Ureter (tissue), 1 donor: ENCODE measurements around the gene CMTM1. TPM values are rescaled to one million over a fixed set of nuclear protein-coding genes. Genes with fewer than 3 reads are reported as not detected.
"Not testable (repeated sequence)": the region's sequence is repeated elsewhere in the genome, so short reads cannot be mapped to it uniquely, and the experiment has no call there.

Experiments
- DNase-seq: peaks from one replicate; pipeline ENCODE4 v3.0.0-alpha.2; 2020; ENCODE audit warnings: low spot score
- total RNA-seq: library from RNA; stranded (reverse); gene quantifications from one replicate; pipeline ENCODE4 v1.2.4, GENCODE V29; 2023
- donor health status: DM: yes; HTN: yes; CAD: no.

The CMTM1 gene
- total RNA-seq, 1 donor from 2014 or later, result 4.3 TPM

GRCh38 chr16:66614161-66614802 is 48.0 kb downstream of the CMTM1 start:
- DNase-seq, result no peak

- no peak for DNase-seq
Observed at GRCh38 chr16:66616169-66616568, 49.9 kb downstream of the CMTM1 start.

DNA sequence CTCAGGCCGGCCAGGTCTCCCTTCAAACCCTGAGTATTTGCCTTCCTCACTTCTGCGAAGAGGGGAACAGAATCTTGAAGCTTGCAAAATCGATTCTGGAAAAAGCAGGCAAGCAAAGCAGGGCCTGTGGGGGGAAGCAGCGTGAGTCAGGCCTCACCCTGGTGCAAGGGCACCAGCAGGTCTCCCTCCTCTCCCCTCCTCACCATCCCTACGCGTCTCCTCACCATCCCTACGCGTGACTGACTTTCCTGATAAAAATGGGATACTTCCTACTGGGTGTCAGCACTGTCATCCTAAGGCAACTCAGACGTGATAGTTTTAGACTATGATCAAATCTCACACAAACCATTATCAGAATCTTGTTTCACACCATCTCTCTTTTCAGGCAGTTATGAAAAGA is 50.4 kb downstream of the CMTM1 start:
- DNase-seq, result no peak

- DNase-seq, result no peak
Observed at GRCh38 chr16:66617010-66617434, 50.8 kb downstream of the CMTM1 start.

DNA sequence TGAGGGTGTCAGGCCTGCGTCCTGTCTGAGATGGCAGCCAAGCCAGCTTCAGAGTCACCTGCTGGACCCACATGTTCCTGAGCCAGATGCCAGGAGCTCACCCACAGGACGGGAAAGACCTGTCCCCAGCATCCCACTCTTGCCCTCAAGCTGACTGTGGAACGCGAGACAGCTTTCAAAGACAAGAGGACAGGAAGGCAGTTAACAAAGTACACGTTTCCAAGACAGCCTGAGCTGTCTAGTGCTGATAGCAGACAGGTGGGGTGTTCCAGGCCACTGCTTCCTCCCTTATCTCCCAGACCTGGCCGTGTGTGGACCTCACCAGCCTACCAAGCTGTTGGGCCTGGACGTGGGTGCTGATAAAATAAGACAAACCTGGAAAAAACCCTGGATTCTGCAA is 51.5 kb downstream of the CMTM1 start:
- no peak for DNase-seq

DNA sequence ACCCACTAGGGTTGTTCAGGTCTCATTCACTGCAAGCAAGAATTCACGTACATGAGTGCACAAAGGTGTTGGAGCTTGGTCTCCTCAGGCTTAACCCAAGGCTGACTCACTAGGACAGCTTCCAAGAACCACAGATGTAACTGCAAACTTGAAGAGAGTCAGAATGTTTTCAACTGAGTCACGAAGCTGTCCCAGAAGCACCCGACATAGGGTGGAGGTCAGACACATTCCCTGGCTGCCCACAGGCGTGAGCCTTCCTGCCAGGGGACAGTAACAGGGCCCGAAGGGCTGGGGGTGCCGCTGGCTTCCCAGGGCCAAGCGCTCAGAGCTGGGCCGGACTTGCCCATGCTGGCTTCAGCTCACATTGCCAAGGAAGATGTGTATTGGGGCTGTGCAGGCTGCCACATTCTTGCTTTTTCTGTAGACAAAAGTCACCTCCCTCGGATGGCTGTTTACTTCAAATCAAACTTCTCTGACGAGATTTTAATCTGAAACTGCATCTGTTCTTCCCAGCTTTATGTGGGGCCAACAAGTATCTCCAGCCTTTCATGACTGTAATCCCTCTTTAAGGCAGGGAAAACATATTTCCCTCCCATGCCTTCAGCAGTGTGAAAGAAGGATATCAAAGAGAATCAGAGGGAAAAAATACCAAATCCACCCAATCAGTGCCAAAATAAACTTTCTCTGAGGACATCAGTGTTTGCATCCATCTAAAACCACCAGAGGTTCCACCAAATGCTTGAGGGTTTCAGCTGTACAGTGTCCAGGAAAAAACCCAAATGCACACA is 52.5 kb downstream of the CMTM1 start:
- no peak for DNase-seq

DNA sequence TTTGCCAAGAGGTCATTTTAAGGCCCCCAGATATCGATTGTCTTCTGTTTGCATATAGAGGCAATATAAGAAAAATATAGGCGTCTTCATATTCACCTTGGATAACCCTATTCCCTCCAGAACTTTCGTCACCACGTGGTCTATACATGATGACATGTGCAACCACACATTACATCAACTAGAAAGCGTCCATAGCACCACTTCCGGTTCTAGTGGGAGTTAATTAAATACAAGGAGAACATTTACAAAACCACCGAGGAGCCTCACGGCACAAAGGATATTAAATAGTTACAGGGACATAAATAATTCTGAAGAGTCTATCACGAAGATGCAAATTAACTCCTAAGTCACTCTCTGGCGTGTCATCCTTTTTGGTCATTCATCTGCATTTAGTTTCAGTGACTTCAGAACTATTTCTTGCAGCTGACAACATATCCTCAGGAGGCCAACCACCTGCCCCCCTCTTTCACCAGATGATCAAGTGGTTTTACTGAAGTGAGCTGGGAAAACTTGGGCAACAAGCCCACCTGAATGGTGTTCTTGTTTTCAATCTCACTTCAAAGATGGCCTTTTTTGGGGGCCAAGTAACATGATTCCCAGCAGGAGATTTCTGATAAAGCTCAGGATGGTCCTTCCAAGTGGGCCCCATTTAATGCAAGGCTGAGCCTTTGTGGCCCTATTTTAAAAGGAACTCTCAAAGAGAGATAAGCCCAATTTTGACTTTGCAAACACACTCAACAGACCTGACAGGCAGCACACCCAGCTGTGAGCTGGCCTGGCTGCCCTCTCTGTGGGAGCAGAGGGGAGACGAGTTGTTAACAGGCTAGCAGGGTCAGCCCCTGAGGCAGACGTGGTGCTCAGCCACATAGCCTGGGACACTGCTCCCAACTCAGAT is 53.5 kb downstream of the CMTM1 start:
- no peak for DNase-seq

DNA sequence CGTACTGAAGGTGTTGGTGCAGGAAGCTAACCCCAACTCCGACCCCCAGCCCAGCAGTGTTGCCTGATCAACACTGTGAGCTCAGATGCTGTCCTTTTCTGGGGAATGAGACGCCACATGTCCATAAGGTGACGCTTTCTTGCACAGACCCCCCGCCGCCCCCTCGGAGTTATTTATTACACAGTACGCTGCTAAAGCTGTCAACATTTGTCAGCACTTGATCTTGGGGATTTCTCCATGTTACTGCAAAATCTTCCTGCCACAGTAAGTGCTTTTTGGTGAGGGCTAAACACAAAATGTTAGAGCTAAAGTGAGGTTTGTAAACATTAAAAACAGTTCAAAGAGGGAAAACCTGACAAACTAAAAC is 54.2 kb downstream of the CMTM1 start:
- DNase-seq, result no peak

DNA sequence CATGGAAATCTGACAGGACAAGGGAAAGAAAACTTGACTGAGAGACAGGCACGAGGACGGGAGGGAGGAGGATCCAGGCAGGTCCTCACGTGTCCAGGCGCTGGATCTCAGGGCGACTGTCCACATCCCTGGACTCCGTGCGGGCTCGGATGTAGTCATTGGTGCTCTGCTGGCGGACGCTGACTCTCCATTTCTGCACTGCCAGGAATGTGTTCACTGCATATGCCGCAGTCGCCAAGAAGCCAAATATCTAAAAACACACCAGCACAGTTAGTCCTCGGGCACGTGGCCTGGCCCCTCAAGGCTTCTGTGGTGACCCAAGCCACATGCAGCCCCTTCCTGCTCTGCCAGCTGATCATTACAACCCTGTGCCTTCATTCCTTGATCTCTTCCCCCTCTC is 55.7 kb downstream of the CMTM1 start:
- DNase-seq, result no peak

DNA sequence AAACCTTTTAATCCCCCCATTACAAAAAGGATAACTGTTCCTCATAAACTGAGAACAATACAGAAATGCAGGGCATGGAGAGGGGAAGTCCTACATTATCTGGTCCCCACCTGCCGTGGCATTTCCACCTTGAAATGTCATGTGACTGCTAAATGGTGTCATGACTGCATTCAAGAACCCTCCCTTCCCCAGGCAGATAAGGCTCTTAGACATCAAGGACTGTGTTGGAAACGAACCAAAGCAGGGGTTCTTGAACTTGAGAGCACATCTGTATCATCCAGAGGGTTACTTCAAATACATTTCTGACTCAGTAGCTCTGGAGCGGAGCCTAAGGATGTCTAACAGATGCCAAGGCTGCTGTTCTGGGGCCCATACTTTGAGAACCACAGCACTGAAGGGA is 56.6 kb downstream of the CMTM1 start:
- DNase-seq, result no peak

- DNase-seq, result no peak
Observed at GRCh38 chr16:66623755-66624154, 57.5 kb downstream of the CMTM1 start.

DNA sequence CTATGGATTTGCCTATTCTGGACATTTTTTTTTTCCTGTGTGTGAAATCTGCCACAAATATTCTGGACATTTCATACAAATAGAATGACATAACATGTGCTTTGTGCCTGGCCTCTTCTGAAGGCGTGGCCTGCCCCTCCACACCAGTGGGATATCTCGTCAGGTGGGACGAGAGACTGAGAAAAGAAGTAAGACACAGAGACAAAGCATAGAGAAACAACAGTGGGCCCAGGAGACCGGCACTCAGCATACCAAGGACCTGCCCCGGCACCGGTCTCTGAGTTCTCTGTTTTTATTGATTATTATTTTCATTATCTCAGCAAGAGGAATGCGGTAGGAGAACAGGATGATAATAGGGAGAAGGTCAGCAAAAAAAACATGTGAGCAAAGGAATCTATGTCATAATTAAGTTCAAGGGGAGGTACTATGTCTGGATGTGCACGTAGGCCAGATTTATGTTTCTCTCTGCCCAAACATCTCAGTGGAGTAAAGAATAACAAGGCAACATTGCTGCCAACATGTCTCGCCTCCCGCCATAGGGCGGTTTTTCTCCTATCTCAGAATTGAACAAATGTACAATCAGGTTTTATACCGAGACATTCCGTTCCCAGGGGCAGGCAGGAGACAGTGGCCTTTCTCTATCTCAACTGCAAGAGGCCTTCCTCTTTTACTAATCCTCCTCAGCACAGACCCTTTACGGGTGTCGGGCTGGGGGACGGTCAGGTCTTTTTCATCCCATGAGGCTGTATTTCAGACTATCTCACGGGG is 61.6 kb downstream of the CMTM1 start:
- DNase-seq, result not testable (repeated sequence)

Other genes with a start within 250 kb of the CMTM1 start
- gene CDH5, start 199.7 kb upstream of the CMTM1 start, total RNA-seq, result 25.8 TPM
- 1.6 TPM for gene BEAN1, start 139.1 kb upstream of the CMTM1 start, total RNA-seq
- gene TK2, start 16.3 kb upstream of the CMTM1 start, total RNA-seq, result 37.9 TPM
- 34.0 TPM for gene CKLF, start 13.9 kb upstream of the CMTM1 start, total RNA-seq
- not detected for gene CMTM2, start 13.0 kb downstream of the CMTM1 start, total RNA-seq
- gene CMTM3, start 38.3 kb downstream of the CMTM1 start, total RNA-seq, result 25.4 TPM
- gene CMTM4, start 130.3 kb downstream of the CMTM1 start, total RNA-seq, result 31.6 TPM
- 143 TPM for gene DYNC1LI2, start 185.2 kb downstream of the CMTM1 start, total RNA-seq
- 1.0 TPM for gene TERB1, start 235.1 kb downstream of the CMTM1 start, total RNA-seq